ENCODE measurements around the gene ZNF205.
"Not testable (repeated sequence)": the region's sequence is repeated elsewhere in the genome, so short reads cannot be mapped to it uniquely, and the experiment has no call there.

The ZNF205 gene

DNA sequence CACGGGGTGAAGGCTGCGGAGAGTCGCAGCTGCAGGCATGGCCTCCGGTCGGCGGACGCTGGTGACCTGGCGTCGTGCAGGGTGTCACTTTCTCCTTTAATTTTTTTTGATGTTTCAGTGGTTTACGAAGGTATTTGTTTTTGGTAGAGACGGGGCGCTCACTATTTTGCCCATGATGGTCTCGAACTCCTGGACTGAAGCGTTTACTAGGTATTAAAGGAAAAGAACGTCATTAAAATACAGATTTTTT lies 39.6 kb downstream of the ZNF205 start:
- no peak for DNase-seq

DNA sequence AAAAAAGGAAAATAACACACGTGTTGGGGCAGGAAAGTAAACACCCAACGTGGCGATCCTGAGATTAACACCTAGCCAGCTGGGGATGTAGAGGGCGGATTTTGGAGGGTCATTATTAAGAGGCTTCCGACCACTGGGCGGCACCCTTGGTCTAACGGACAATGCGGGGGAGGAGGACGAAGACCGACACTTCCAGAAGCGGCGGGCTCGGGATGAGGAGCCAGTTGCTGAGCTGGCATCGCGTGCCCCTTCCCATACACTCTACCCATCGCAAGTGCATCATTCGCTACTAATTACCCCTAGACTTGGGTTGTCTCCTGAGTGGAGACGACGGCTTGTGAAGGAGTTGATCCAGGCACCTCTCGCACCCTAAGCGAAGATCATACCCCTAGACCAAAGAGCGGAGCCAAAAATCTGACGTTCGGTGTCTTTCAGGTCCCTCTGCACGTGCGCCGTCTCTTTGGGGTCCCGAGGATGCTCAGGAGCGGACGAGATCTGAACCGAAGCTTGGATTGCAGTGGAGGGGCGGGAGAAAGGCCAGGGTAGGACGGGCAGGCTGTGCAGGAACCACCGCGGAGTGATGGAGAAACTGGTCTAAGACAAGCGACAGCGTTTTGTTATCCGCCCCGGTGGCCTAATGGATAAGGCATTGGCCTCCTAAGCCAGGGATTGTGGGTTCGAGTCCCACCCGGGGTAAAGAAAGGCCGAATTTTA lies 40.0 kb downstream of the ZNF205 start:
- peak; percentile 82 for DNase-seq

DNA sequence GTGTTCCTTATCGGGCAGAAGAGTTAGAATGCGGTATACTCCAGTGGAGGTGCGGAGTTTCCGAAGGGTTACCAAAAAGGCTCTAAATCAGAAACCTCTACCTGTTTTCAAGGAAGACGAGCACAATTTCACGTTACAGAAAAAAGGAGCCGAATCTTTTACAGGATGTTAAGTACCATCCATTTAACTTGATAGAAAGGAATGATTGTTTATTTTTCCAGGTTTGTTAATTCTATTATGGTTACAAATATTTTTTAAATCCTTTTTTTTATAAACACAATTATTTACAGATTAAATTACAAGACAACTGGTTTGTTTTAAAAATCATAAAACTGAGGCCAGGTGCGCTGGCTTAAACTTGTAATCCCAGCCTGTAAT lies 40.6 kb downstream of the ZNF205 start:
- DNase-seq = no peak

DNA sequence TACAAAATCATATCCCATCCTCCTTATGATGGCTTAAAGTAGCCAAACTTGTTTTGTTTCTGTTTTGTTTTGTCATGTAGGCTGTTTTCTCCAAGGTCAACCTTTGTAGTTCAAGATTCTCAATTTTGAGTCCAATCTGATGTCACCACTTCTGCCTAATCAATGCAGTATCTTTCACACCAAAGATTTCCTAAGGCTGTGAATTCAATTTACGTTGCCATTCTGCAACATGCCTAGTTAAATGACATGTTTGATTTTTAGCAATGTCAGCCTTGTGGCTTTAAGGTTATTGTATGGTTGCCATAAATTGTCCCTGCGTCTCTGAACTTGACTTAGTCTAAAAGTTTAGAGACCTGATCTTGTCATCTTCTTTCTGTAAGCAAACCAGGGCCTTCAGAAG lies 42.8 kb downstream of the ZNF205 start:
- DNase-seq = no peak

DNA sequence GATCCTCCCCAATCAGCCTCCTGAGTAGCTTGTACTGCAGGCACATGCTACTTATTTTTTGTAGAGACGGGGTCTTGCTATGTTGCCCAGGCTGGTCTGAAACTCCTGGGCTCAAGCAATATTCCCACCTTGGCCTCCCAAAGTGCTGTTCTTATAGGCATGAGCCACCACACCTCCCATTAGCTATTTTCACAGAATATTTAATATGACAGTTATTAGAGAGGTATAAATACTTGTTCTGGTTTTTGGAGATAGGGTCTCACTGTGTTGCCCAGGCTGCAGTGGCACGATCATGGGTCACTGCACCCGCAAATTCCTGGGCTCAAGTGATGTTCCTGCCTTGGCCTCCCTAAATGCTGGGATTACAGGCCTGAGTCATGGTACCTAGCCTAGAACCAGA lies 43.6 kb downstream of the ZNF205 start:
- DNase-seq = no peak

DNA sequence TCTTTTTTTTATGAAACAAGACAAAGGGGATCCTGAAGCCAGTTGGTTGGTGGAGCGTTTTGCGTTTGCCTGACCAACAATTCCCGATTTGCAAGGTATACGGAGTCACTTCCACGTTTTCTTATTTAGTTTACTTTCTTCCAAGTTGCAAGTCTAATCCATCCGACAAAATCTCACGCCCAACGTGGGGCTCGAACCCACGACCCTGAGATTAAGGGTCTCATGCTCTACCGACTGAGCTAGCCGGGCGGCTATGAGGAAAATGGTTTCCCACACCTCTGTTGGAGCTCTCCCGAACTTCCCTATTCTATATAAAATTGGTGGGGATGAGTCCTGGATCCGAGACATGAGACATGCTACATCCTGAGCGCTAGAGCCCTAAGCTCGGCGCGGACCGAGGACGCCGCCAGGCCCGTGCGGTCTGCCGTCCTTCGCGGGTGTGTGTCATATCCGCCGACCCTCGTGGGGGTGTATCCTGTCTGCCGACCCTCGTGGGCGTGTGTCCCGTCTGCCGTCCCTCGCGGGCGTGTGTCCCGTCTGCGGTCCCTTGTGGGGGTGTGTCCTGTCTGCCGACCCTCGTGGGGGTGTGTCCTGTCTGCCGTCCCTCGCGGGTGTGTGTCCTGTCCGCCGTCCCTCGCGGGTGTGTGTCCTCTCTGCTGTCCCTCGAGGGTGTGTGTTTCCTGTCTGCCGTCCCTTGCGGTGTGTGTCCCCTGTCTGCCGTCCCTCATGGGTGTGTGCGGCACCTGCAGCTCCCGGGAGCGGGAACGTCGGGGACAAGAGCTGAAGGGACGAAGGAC lies 45.0 kb downstream of the ZNF205 start:
- DNase-seq = peak; percentile 67

DNA sequence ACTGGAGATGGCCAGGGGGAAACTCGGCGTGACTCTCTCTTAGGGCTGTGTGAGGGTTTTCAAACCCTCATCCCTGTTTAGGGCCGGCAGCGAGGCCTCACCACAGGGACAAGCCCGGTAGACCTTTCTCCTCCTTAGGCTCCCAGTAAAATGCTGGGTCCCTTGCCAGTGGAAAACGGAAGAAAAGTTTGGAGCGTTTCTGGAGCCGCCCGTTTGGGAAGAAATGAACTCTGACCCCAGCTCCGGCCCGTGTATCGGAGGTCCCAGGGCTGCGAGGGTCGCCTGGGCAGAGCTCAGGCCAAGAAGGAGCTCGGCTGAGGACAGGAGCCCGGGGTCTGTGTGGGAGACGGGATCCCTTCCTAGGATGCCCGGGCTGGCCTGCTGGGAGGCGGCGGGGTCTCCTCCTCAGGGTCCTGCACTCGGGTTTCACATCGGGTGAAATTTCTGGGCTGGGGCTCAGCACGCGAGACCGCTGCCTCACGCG lies 45.7 kb downstream of the ZNF205 start:
- DNase-seq = no peak

DNA sequence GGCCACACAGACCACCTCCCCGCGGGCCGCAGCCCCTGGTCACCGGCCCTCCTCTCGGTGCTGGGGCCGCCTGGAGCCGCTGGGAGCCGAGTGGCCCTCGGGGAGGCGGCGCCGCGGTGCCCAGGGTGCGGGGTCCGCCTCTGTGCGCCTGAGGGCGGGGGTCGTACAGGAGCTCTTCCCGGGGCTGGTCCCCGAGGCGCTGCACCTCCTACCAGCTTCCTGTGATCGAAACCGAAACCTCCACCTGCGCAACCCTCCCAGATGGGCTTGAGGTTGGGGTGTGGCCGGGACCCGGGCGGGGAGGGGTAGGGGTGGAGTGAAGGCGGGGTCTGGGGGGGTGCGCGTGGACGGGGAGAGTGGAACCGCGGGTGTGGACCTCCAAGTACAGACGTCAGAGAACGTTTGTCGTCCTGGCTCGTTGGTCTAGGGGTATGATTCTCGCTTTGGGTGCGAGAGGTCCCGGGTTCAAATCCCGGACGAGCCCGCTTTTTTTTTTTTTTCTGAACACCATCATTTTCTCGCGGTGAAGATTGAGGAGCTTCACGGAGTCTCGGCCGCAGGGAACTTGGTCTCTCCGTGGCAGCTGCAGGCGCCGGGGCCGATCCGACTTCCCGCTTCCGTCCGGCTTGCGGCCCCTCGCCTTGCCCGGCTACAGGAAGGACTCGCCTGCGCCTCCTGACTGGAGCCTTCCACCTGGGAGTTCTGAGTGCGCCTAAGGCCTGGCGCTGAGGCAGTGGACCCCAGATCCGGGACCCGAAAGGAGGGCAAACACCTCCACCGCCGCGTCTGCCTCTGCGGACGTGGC lies 46.3 kb downstream of the ZNF205 start:
- peak; percentile 77 for DNase-seq

DNA sequence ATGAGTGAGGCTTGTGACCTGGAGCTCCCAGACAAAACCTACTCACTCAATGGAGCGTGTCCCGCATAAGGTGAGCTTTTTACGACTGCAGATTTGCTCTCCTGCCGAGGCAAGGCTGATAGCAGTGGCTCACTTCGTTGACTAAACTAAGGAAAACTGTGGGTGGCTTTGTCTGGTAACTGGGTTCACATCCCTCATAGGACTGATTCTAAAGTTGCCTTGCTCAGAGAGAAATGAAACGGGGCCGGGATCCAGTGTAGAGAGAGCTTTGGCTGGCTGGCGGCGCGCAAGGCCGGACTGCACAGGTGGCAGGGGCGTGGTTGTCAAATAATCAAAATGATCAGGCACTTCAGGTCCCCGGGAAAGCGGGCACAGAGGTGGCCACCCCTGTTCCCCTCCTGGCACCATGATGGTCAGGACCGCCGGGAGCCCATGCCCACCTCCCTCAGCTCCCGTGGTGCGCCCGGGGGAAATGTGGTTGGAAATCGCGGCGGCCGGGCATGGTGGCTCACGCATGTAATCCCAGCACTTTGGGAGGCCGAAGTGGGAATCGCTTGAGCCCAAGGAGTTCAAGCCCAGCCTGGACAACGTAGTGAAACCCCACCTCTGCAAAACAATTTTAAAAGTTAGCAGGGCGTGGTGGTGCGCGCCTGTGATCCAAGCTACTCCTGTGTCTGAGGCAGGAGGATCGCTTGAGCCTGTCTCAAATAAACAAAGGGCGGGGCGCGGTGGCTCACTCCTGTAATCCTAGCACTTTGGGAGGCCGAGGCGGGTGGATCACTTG lies 49.0 kb downstream of the ZNF205 start:
- DNase-seq = no peak

DNA sequence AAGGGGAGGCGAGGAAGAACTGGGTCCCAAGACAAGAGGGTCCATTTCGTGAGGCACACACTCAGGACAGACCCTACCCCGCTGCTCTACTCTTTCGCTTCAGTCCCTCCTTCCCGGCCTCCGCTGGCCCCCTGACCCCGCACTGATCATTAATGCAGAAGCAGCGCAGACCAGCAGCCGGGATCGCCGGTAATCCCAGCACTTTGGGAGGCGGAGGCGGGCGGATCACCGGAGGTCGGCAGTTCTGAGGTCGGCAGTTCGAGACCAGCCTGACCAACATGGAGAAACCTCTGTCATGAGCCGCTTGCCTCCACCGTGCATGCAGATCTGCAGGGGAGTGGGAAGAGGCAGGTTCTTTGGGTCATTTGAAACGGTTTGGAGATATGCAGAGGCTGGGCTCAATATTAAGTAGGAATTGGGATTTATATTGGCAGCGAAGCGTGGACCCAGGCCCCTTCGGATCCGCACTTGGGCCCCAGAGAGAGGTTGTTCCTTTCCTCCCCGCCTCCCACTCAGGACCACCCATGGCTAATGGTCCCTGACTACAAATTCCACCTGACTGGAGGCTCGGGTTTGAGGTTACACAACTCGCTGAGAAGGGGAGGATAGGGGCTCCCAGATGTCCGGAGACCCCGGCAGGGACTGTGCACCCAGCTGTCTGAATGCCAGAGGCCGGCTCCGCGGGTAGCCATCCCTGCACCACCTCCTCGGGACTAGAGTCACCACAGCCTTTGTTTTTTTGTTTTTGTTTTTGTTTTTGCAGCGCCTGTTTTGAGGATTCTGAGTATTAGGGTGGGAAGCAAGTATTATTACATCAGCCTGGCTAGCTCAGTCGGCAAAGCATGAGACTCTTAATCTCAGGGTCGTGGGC lies 52.0 kb downstream of the ZNF205 start:
- DNase-seq = no peak

DNA sequence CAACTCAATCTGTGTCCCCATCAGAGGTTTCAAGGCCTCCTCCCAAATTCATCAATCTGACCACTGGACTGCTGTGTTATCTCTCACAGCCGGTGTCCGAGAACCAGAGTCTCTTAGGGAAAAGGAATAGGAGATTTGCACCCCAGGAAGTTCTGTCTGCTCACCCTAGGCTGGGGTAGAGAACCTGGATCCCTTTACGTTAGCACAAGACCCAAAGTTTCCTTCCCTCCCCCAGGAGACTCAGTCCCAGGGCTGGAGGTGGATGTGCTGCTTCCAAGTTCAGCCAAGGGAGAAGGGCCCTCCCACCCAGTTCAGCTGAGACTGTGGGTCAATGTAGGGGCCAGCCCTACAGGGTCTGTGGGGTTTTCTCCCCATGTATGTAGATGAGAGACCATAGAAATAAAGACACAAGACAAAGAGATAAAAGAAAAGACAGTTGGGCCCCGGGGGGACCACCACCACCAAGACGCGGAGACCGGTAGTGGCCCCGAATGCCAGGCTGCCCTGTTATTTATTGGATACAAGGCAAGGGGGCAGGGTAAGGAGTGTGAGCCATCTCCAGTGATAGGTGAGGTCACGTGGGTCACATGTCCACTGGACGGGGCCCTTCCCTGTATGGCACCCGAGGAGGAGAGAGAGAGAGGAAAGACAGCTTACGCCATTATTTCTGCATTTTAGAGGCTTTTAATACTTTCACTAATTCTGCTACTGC lies 52.9 kb downstream of the ZNF205 start:
- no peak for DNase-seq

DNA sequence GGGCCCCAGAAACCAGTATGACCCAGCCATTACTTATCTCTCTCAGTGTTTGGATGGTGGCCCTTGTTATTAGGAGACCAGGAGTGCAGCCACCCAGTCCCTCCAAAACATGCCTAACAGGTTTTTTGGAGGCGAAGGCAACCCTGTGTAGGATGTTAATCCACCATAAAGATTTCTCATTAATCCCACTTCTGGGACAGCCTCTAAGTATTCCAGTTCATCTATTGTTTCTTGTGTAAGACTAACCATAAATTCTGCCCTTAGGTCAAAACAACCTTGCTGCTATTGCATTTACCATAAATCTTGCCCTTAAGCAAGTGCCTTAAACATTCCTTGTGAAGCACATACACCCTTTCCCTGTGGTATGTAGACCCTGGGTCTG lies 54.1 kb downstream of the ZNF205 start:
- DNase-seq = no peak

DNA sequence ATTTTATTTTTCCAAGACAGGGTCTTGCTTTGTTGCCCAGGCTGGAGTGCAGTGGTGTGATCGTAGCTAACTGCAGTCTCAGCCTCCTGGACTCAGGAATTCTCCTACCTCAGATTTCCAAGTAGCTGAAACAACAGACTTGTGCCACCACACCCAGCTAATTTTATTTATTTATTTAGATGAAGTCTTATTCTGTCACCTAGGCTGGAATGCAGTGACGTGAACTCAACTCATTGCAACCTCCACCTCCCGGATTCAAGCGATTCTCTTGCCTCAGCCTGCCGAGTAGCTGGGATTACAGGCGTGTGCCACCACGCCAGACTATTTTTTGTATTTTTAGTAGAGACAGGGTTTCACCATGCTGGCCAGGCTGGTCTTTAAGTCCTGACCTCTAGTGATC lies 56.3 kb downstream of the ZNF205 start:
- not testable (repeated sequence) for DNase-seq
